ENCODE data around the gene ADCYAP1R1. TPM values are rescaled to one million over a fixed set of nuclear protein-coding genes. Genes with fewer than 3 reads are reported as not detected.
A peak's percentile ranks its signal among the peaks of the same experiment; 100 is the strongest.

ADCYAP1R1 gene
- total RNA-seq, 1 donor from 2014 or later, result 7.2 TPM

DNA sequence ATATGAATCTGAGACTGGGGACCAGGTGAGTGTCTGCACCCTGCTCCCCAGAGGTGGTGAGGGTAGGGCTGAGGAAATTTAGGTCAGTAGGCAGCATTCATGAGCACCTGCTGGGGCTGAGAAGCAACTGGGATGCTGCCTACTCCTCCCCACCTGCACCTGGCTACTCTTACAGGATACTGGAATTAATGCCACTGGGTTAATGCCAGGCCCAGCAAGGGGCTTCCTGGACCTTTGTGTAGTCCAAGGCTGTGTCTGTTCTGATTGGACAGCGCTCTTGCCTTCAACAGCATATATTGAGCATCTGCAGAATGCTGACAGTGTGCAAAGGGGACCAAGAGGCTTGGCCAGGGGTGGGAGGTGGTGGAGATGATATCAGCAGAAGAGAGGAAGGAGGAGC, 32.1 kb downstream of the ADCYAP1R1 start:
- no peak for DNase-seq (ENCODE audit: low spot score)

DNA sequence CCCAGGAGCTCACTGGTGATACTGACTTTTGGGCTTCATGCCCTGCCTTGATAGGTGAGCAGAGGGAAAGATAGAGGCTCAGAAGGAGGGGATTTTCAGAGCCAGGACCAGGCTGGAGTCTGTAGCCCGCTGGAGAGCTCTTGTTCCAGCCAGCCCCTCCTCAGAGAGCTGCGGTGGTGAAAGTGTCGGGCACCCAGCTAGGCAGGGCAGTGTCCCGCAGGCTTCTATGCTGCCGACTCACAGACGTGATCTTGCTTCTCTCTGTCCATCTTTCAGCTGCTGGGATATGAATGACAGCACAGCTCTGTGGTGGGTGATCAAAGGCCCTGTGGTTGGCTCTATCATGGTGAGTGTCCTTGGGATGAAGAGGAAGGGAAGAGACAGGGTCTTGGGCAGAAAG, 35.2 kb downstream of the ADCYAP1R1 start:
- DNase-seq (ENCODE audit: low spot score), result no peak

- DNase-seq (ENCODE audit: low spot score), result no peak
Observed at GRCh38 chr7:31091924-31092434, 39.9 kb downstream of the ADCYAP1R1 start.

- no peak for DNase-seq (ENCODE audit: low spot score)
Observed at GRCh38 chr7:31092606-31093005, 40.5 kb downstream of the ADCYAP1R1 start.

- DNase-seq (ENCODE audit: low spot score), result no peak
Observed at GRCh38 chr7:31093282-31093681, 41.2 kb downstream of the ADCYAP1R1 start.

GRCh38 chr7:31094271-31094670, 42.2 kb downstream of the ADCYAP1R1 start:
- no peak for DNase-seq (ENCODE audit: low spot score)

DNA sequence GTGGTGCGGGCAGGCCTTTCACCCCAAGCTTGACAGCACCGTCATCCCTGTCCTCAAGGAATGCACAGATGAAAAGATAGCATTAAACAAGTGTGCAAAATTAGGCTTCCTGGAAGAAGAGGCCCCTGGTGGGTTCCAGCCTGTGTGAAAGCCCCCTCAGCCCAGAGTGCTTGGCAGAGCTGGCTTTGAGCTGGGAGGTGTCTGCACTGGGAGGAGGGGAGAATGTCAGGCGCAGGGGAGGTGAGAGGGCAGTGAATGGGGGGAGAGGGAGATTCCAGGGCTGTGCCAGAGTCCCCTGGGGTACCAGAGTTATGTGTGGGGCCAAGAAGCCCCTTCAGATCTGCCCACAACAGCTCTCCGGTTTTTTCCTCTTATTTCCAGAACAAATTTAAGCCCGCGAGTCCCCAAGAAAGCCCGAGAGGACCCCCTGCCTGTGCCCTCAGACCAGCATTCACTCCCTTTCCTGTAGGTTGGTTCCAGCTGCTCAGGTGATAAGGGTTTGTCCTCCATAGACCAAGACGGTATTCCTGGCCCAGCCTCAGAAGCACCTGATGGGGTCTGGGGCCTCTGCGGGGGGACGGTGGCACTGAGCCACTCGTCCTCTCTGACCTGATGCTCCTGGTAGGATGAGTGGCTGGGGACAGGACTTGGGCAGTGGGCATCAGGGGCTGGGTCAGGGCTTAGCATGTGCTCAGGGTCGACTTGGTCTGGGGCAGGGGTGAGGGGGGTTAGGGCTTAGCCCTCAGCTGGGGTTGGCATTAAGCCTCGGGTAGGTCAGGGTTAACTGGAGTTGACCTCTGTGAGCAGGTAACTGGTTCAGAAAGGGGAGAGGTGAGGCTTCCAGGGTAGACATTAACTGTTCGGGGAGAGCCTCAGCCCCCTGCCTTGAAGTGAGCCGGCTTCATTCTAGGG, 43.4 kb downstream of the ADCYAP1R1 start:
- DNase-seq (ENCODE audit: low spot score), result no peak

GRCh38 chr7:31096198-31096876, 44.2 kb downstream of the ADCYAP1R1 start:
- no peak for DNase-seq (ENCODE audit: low spot score)

GRCh38 chr7:31096877-31097258, 44.8 kb downstream of the ADCYAP1R1 start:
- no peak for DNase-seq (ENCODE audit: low spot score)

DNA sequence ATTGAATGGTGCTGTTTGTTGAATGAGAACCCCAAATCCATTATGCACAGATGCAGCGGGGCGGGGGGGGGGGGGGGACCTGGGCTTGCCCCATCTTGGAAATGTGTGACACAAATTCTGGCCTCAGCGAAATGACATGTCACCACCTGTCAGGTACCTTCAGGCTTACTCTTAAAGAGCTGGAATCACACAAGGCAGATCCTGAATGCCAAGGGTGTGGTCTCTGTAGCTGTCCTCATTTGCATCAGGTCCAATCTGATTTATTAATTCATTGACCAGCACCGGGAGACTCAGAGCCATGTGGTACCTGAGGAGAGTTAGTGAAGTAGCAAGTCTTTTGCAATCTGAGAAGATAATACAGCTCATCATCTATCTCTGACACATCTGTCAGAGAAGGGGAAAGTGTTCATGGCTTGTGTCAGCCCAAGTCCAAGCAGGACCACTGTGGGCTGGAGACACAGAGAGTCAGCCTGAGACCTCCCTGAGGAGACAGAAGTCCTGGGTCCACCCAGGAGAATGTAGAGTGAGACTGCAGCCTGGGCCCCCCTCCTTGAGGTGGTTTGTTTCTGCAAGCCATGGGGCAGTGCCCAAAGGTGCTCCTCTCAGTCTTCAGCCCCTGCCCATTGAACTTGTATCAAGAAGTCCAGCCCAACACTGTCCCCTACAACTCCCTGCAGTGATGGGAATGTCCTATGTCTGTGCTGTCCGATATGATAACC, 46.7 kb downstream of the ADCYAP1R1 start:
- DNase-seq (ENCODE audit: low spot score), result no peak

DNA sequence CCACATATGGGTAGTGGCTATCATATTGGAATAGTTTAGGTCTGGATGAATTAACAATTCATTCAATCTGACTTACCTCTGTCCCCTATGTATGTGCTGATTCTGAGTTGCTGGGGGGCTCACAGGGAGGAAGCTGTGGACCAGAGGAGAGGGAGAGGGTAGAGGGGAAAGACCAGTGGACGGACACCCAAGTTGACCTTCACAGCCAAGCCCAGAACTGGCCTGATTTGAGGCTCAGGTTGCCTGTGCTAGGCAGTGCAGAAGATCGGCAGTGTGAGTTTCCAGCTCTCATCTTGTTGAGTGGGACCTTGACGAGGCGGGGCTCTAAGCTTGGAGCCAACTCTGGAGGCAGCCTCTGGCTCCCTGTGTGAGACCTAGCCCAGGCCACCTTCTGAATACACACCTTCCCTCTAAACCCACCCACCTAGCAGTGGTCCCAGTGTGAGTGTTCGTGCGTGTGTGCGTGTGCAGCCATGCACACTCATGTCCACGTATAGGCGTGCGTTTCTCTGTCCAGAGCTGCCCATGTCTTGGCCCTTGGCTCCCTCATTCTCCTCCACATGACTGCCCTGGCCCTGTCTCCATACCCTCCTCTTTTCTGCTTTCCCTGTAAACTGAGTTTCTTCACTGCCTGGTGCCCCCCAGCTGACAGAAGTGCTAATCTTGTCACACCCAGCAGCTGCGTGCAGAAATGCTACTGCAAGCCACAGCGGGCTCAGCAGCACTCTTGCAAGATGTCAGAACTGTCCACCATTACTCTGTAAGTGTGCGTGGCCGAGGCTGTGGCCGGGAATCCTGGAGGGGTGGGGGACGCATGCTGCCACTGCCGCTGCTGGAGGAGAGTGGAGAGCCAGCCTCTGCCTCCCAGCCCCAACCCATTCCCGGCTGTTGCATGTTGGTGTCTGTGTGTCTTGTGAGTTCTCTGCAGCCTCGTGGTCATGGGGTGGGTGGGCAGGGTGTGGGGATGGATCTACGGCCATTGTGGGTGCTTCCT, 47.6 kb downstream of the ADCYAP1R1 start:
- DNase-seq (ENCODE audit: low spot score), result no peak

GRCh38 chr7:31100445-31100844, 48.3 kb downstream of the ADCYAP1R1 start:
- DNase-seq (ENCODE audit: low spot score), result no peak

GRCh38 chr7:31100871-31101270, 48.8 kb downstream of the ADCYAP1R1 start:
- no peak for DNase-seq (ENCODE audit: low spot score)

GRCh38 chr7:31101544-31101943, 49.4 kb downstream of the ADCYAP1R1 start:
- DNase-seq (ENCODE audit: low spot score), result no peak

DNA sequence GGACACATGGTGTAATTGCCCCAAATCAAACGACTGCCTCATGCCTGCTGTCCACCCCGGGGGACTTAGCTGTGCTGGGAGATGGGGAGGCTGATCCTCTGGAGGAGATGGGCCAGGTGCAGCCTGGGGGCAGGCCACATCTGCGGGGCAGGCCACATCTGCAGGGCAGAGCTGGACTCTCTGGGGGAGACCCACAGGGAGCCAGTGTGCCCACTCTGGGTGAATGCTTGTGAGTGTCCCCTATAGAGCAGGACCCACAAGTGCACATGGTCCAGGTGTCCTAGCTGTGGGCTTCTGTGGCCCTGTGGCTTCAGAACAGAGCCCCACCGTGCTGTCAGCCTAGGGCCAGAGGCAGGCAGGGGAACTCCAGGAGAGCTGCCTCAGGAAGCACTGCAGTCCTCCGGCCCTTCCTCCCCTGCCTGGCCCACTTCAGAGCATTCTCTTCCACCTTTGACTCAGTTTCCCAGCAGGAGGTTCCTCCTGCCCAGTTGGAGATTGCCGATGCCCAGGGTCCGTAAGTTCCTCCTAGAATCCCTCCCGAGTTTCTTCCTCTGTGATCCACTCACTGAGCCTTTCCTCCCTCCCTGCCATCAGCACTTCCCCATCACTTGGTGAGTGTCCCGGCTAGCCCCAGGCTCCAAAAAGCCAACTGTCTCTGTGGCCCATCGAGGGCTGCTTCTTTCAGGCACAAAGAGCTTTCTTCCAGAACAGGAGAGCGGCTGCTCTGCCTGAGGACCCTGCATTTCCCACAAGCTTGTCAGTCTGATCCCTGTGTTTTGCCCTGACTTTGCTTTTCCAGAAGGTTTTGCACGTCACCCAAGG, 50.3 kb downstream of the ADCYAP1R1 start:
- DNase-seq (ENCODE audit: low spot score), result no peak

GRCh38 chr7:31102973-31103850, 51.1 kb downstream of the ADCYAP1R1 start:
- DNase-seq (ENCODE audit: low spot score), result no peak

DNA sequence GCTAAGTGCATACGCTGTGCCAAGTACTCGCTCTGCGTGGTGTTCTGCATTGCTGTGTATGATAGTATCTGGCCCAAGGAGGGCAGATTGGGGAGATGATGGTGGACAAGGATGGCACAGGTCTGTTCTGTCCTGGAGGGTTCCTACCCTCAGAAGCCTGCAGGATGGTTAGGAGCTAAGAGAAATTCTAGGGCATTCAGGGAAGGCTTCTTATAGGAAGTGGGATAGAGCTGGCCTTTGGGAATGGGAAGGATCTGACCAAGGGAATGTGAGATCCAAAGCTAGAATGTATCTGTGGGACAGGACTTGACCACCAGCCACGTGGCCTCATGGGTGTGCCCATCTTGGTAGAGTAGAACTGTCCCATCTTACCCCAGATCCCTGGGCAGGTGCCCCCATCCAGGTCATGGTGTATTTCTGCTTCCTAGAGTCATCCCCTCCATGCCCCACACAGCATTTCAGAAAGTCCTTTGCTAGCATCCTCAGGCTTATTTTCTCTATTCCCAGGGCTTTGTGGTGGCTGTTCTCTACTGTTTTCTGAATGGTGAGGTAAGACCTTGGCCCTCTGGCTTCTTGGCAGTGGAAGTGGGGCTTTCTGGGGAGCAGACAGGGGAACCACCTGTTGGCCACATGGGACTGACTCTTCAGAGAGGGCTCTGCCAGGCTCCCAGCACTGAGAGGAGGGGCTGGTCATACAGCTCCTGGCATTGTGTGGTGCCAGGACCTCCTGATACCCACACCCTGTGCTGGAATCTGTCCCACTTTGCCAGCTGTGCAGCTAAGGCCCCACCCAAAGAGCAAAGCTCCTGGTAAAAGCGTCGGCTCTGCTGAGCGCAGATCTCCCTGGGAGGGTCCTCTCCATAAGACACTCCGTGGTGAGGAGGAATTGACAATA, 52.5 kb downstream of the ADCYAP1R1 start:
- DNase-seq (ENCODE audit: low spot score), result peak; percentile 25

Measured in mucosa of gallbladder (tissue), 1 donor.